Inferior parietal cortex (tissue), 1 donor: ENCODE data around the gene DOK7.

Experiments
- DNase-seq: peaks from one replicate; pipeline ENCODE4 v3.0.0-alpha.2; 2016; ENCODE audit errors: extremely low spot score

The DOK7 gene

GRCh38 chr4:3462790-3463415, at the start of gene DOK7:
DOK7 (plus strand) TSS chr4:3463306; CDS start chr4:3463376, 70 bp downstream.
- DNase-seq, result no peak

GRCh38 chr4:3413675-3414420, 49.3 kb upstream of the DOK7 start:
- no peak for DNase-seq

GRCh38 chr4:3414421-3415279, 48.5 kb upstream of the DOK7 start:
- no peak for DNase-seq

- DNase-seq, result no peak
Measured at GRCh38 chr4:3415471-3416141, 47.5 kb upstream of the DOK7 start.

GRCh38 chr4:3416270-3416669, 46.8 kb upstream of the DOK7 start:
- DNase-seq, result no peak

GRCh38 chr4:3416821-3417221, 46.3 kb upstream of the DOK7 start:
- DNase-seq, result no peak

- DNase-seq, result no peak
Measured at GRCh38 chr4:3417448-3417847, 45.7 kb upstream of the DOK7 start.

GRCh38 chr4:3418029-3418762, 44.9 kb upstream of the DOK7 start:
- DNase-seq, result no peak

GRCh38 chr4:3419836-3420605, 43.1 kb upstream of the DOK7 start:
- no peak for DNase-seq

- no peak for DNase-seq
Measured at GRCh38 chr4:3420606-3420955, 42.5 kb upstream of the DOK7 start.

- DNase-seq, result no peak
Measured at GRCh38 chr4:3420956-3421355, 42.1 kb upstream of the DOK7 start.

GRCh38 chr4:3421470-3421869, 41.6 kb upstream of the DOK7 start:
- DNase-seq, result no peak

GRCh38 chr4:3422241-3422801, 40.8 kb upstream of the DOK7 start:
- DNase-seq, result no peak

- no peak for DNase-seq
Measured at GRCh38 chr4:3422808-3423297, 40.3 kb upstream of the DOK7 start.

- DNase-seq, result no peak
Measured at GRCh38 chr4:3423406-3423805, 39.7 kb upstream of the DOK7 start.

- no peak for DNase-seq
Measured at GRCh38 chr4:3423952-3424351, 39.2 kb upstream of the DOK7 start.

GRCh38 chr4:3424522-3425095, 38.5 kb upstream of the DOK7 start:
- DNase-seq, result no peak

GRCh38 chr4:3426465-3427133, 36.5 kb upstream of the DOK7 start:
- no peak for DNase-seq

GRCh38 chr4:3427134-3427476, 36.0 kb upstream of the DOK7 start:
- no peak for DNase-seq
